Measurements from ENCODE around the gene SETX.

SETX gene

GRCh38 chr9:132301521-132301920 lies 53.3 kb downstream of the SETX start:
- in situ Hi-C loops (cut with HindIII; ENCODE audit: low sequenced_read_pairs), result no loop called here
- H3K4me3 ChIP-seq (ENCODE audit: low read depth, low read length), result no peak overlapping the region
- DNase-seq (ENCODE audit: low read depth), result no peak
- no peak for TF ChIP-seq CTCF (IDR thresholded peaks at IDR 0.05; ENCODE audit: low read depth, low read length, missing control alignments)

- DNase-seq (ENCODE audit: low read depth), result no peak
- no peak for TF ChIP-seq CTCF (IDR thresholded peaks at IDR 0.05; ENCODE audit: low read depth, low read length, missing control alignments)
- in situ Hi-C loops (cut with HindIII; ENCODE audit: low sequenced_read_pairs), result no loop called here
- H3K4me3 ChIP-seq (ENCODE audit: low read depth, low read length), result no peak overlapping the region
Observed at GRCh38 chr9:132299221-132299620, 55.6 kb downstream of the SETX start.

DNA sequence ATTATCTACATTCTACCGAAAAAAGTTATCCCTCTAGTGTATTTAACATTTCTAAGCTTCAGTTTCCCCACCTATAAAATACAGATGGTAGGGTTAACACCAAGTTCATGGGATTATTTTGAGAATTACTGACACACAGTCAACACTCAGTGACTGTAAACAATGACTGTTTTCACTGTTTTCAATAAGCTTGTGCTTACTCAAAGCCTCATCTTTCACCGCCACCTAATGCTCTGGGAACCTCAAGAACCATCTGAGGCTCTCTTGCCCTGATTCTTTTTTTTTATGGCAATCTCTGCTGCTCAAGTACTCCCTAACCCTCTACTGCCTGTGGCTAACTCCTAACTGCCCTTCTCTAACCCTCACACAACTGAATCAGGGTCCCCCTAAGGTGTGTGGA lies 59.6 kb downstream of the SETX start:
- in situ Hi-C loops (cut with HindIII; ENCODE audit: low sequenced_read_pairs), result no loop called here
- TF ChIP-seq CTCF (IDR thresholded peaks at IDR 0.05; ENCODE audit: low read depth, low read length, missing control alignments), result no peak
- DNase-seq (ENCODE audit: low read depth), result no peak
- H3K4me3 ChIP-seq (ENCODE audit: low read depth, low read length), result no peak overlapping the region

GRCh38 chr9:132293145-132293721 lies 61.6 kb downstream of the SETX start:
- in situ Hi-C loops (cut with HindIII; ENCODE audit: low sequenced_read_pairs), result no loop called here
- DNase-seq (ENCODE audit: low read depth), result no peak
- no peak for TF ChIP-seq CTCF (IDR thresholded peaks at IDR 0.05; ENCODE audit: low read depth, low read length, missing control alignments)
- no peak overlapping the region for H3K4me3 ChIP-seq (ENCODE audit: low read depth, low read length)

- no peak overlapping the region for H3K4me3 ChIP-seq (ENCODE audit: low read depth, low read length)
- in situ Hi-C loops (cut with HindIII; ENCODE audit: low sequenced_read_pairs), result no loop called here
- TF ChIP-seq CTCF (IDR thresholded peaks at IDR 0.05; ENCODE audit: low read depth, low read length, missing control alignments), result no peak
- DNase-seq (ENCODE audit: low read depth), result no peak
Observed at GRCh38 chr9:132288966-132289365, 65.8 kb downstream of the SETX start.

GRCh38 chr9:132288361-132288760 lies 66.4 kb downstream of the SETX start:
- TF ChIP-seq CTCF (IDR thresholded peaks at IDR 0.05; ENCODE audit: low read depth, low read length, missing control alignments), result no peak
- H3K4me3 ChIP-seq (ENCODE audit: low read depth, low read length), result no peak overlapping the region
- in situ Hi-C loops (cut with HindIII; ENCODE audit: low sequenced_read_pairs), result no loop called here
- DNase-seq (ENCODE audit: low read depth), result peak; percentile 60
